HCEC 1CT (cell line): Measurements from ENCODE around the gene JAKMIP2.
"Not testable (repeated sequence)": the region's sequence is repeated elsewhere in the genome, so short reads cannot be mapped to it uniquely, and the experiment has no call there.

Experiments
- DNase-seq: peaks from one replicate; pipeline ENCODE4 v3.0.0-alpha.2; 2017

The JAKMIP2 gene

GRCh38 chr5:147782110-147783028 lies at the start of gene JAKMIP2:
JAKMIP2 (minus strand) TSS chr5:147782728; CDS start chr5:147671806, 110,922 bp downstream.
- DNase-seq = no peak

- DNase-seq = no peak
These were observed 48.9 kb upstream of the JAKMIP2 start, which contains the start of gene SPINK1 for GRCh38 chr5:147831465-147831864. SPINK1 (minus strand) TSS chr5:147831671; CDS start chr5:147831577, 94 bp downstream.

DNA sequence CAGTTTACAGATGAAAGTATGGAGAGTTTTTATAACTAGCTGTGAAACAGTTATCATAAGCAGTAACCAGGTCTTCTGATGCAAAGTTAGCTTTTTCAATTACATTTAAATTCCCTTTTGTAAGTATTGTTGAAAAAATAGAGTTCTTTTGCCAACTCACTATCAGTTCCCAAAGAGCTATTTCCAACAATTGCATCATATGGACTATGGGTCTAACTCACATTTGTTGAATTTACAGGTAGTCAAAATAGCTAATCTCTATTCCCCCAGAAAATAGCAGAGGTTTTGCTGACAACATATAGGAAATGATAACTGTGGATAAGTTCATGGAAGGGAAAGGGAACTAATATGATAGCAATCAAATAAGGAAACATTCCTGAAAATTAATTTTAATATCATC lies 47.5 kb upstream of the JAKMIP2 start:
- DNase-seq = no peak

DNA sequence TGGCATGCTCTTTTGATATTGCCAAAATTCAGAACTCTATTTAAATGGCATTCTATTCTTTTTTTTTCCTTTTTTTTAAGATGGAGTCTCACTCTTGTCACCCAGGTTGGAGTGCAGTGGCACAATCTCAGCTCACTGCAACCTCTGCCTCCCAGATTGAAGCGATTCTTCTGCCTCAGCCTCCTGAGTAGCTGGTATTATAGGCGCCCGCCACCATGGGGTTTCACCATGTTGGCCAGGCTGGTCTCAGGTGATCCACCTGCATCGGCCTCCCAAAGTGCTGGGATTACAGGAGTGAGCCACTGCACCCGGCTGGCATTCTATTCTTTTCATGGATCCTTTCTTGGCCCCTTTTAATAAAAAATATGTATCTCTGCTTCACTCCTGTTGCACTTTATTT lies 44.5 kb upstream of the JAKMIP2 start:
- not testable (repeated sequence) for DNase-seq

- no peak for DNase-seq
These were observed 43.8 kb upstream of the JAKMIP2 start for GRCh38 chr5:147826361-147826760.

DNA sequence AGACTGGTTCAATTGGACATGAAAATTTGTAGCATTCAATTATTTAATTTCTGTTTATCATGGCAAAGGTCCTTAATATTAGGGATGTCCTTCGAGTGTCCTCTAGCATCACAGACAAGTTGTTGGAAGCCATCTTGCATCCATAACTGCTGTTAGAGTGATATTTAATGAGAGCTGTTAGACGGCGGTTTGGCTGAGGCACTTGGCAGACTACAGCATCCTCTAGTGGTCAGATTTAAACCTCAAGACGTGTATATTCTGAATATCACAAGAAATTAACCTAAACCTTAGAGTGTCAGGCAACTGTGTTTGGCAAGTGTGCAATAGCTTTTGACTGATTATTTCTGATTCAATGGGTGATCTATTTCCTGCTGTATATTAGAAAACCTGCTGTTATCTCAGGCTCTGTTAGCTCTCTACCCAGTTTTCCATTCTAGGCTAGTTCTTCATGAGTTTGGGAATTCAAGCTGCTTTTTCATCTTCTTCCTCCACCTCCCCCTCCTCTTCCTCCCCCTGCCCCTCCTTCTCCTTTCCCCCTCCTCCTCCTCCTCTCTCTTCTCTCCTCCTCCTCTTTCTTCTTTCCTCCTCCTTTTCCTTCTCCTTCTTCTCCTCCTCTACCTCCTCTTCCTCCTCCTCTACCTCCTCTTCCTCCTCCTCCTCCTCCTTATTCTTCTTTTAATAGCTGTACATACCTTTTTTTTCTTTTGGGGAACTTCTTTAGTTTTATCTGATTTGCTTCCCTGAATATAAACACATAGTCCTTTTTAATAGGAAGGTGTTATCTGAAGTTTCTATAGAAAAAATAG lies 40.4 kb upstream of the JAKMIP2 start:
- peak; percentile 61 for DNase-seq

GRCh38 chr5:147822222-147822621 lies 39.7 kb upstream of the JAKMIP2 start:
- not testable (repeated sequence) for DNase-seq

GRCh38 chr5:147821766-147822165 lies 39.2 kb upstream of the JAKMIP2 start:
- no peak for DNase-seq

DNA sequence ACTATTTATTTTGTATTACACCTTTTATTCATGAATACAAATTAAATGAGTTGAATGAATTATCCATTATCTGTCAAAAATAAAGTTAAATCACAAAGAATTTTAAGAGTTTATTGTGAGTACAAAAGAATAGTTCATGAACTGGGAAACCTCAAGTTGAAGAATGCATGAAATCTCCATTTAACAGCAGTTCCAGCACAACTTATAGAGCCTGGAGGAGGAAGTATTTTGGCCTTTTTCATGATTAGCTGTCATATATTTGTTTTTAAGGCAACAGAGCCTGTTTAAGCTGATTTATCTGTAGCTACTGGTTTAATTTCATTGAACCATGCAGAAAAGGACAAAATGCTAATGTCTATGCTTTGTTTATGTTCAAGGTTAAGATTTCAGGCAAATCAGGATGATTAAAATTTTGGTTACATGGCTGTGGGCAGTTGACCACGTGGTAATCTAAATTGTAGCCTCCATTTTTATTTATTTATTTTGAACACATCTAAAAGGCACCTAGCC lies 36.8 kb upstream of the JAKMIP2 start:
- no peak for DNase-seq

GRCh38 chr5:147818290-147818689 lies 35.8 kb upstream of the JAKMIP2 start:
- DNase-seq = no peak

DNA sequence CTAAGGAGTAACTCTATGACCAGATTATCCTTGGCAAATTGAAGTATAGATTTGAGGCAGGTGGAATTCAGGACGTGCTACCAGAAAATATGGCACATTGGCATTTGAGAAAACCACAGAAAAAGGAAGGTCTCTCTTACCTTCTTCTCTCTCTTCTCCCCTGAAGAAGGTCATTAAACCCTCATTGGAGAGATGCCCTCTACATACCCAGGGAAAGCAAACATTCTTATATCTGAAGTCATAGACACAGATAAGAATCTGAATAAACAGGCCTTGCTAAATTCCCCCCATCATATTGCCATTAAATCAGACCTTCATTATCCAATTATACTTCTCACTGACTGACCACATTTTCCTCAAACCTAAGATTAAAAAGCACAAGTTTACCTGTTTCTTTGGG lies 31.2 kb upstream of the JAKMIP2 start:
- no peak for DNase-seq

GRCh38 chr5:147809830-147810666 lies 27.5 kb upstream of the JAKMIP2 start:
- DNase-seq = no peak

DNA sequence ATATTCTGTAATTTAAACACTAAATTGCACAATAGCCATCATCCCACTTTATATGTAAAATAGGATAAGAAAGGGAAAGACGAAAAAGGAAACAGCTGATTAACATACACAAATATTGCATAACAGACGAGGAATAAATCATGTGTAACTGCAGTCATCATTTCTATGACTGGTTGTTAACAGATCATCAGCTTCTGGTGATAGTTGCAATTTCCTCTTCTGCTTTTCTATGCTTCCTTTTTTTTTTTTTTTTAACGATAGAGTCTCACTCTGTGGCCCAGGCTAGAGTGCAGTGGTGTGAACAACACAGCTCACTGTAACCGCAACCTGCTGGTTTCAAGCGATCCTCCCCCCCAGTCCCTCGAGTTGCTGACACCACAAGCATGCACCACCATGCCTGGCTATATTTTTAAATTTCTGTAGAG lies 22.5 kb upstream of the JAKMIP2 start:
- peak; percentile 30 for DNase-seq

GRCh38 chr5:147804334-147804733 lies 21.8 kb upstream of the JAKMIP2 start:
- DNase-seq = no peak

DNA sequence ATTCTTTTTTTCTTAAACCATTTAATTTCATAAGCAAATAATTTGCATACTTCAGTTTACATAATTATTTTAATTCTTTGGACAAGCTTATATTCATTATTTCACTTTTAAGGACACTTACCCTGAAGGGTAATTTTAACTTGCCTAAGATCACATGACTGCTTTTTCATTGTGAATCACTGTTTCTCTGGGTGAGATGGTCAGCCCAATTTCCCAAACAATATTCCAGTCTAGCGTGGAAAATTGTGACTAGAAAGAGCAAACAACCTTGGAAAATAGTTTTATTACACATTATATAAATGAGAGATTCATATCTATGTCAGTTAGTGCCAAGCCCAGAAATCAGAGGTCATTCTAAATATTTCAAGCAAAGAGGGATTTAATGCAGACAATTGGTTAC lies 21.4 kb upstream of the JAKMIP2 start:
- peak; percentile 12 for DNase-seq

DNA sequence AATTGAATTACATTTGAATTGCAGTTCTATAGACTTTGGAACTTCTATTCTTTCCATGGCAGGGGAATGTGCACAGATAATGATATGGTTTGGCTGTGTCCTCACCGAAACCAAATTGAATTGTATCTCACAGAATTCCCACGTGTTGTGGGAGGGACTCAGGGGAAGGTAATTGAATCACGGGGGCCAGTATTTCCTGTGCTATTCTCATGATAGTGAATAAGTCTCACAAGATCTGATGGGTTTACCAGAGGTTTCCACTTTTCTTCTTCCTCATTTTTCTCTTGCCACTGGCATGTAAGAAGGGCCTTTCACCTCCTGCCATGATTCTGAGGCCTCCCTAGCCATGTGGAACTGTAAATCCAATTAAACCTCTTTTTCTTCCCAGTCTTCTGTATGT lies 20.6 kb upstream of the JAKMIP2 start:
- DNase-seq = not testable (repeated sequence)

- no peak for DNase-seq
These were observed 18.9 kb upstream of the JAKMIP2 start for GRCh38 chr5:147801461-147801860.

- no peak for DNase-seq
These were observed 18.0 kb upstream of the JAKMIP2 start for GRCh38 chr5:147800491-147800890.

GRCh38 chr5:147796556-147797308 lies 14.2 kb upstream of the JAKMIP2 start:
- DNase-seq = no peak

- no peak for DNase-seq
These were observed 8.7 kb upstream of the JAKMIP2 start for GRCh38 chr5:147791181-147791580.

- DNase-seq = no peak
These were observed 7.3 kb upstream of the JAKMIP2 start for GRCh38 chr5:147789820-147790219.

GRCh38 chr5:147788023-147788422 lies 5.5 kb upstream of the JAKMIP2 start:
- no peak for DNase-seq
